GM13977 (cell line): ENCODE data around the gene BLVRB.

Source experiments
- DNase-seq: peaks from one replicate; pipeline ENCODE4 v3.0.0; 2012; ENCODE audit warnings: low spot score
- in situ Hi-C: fragments of 300-500 bp; cut with MboI; formaldehyde crosslinking; loops from one replicate; pipeline ENCODE4 v1.12.0; 2022; ENCODE audit warnings: low sequenced_read_pairs, low pct_unique_long_range_greater_than_20kb, mixed read lengths, inconsistent platforms; ENCODE audit not compliant: unreplicated experiment
- TF ChIP-seq, protein P1 (sequence below): IDR thresholded peaks from 2 replicates; pipeline ENCODE4 v1.5.1; 2012; ENCODE audit warnings: mild to moderate bottlenecking, control low read depth; ENCODE audit not compliant: insufficient read depth; ENCODE audit errors: extremely low read depth, missing control alignments

BLVRB gene

DNA sequence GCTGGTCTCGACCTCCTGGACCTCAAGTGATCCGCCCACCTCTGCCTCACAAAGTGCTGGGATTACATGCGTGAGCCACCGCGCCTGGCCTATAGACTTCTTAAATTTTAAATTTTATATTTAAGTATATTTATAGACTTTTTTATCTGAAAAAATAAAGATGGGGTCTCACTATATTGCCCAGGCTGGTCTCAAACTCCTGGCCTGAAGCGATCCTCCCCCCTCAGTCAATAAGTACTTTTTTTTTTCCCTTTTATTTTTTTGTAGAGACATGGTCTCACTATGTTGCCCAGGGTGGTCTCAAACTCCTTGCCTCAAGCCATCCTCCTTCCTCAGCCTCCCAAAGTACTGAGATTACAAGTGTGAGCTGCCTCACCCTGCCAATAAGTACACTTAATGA is 41.6 kb downstream of the BLVRB start:
- in situ Hi-C loops: no loop called here
- TF ChIP-seq, protein P1, sequence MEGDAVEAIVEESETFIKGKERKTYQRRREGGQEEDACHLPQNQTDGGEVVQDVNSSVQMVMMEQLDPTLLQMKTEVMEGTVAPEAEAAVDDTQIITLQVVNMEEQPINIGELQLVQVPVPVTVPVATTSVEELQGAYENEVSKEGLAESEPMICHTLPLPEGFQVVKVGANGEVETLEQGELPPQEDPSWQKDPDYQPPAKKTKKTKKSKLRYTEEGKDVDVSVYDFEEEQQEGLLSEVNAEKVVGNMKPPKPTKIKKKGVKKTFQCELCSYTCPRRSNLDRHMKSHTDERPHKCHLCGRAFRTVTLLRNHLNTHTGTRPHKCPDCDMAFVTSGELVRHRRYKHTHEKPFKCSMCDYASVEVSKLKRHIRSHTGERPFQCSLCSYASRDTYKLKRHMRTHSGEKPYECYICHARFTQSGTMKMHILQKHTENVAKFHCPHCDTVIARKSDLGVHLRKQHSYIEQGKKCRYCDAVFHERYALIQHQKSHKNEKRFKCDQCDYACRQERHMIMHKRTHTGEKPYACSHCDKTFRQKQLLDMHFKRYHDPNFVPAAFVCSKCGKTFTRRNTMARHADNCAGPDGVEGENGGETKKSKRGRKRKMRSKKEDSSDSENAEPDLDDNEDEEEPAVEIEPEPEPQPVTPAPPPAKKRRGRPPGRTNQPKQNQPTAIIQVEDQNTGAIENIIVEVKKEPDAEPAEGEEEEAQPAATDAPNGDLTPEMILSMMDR: peak; percentile 1
- DNase-seq: no peak

DNA sequence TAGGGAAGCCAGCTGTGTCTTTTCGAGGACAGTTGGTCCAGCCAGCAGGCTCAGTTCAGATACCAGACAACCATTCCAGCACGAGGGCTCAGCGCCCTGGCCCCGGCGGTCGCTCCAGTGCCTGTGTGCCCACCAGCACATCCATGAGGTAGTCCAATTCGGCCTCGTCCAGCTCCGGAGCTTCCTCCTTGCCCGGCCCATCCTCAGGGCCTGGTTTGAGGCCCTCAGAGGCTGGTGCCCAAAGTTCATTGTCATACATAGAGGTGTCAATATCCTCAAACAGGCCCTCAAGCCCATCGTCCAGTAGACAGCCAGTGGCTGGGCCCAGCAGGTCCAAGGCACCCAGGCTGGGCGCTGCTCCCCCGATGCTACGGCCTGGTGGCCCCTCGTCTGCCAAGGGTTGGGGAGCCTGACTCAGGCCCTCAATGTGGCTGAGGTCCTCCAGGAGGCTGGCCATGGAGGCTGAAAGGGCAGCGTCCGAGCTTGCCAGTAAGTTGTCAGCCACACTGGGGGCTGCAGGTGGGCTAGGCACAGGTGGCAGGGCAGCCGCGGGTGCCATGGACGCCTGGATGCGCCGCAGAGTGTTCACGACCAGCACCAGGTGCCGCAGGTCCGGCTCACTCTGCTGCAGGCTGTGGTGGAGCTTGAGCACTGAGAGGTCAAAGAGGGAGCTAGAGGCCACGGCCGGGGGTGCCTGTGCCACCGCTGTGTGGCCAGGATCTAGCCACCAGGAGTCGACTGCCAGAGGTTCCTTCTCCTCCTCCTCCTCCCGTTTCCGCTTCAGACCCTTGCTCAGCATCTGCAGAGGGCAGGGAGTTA is 42.6 kb downstream of the BLVRB start:
- in situ Hi-C loops: no loop called here
- TF ChIP-seq, protein P1: no peak
- no peak for DNase-seq

DNA sequence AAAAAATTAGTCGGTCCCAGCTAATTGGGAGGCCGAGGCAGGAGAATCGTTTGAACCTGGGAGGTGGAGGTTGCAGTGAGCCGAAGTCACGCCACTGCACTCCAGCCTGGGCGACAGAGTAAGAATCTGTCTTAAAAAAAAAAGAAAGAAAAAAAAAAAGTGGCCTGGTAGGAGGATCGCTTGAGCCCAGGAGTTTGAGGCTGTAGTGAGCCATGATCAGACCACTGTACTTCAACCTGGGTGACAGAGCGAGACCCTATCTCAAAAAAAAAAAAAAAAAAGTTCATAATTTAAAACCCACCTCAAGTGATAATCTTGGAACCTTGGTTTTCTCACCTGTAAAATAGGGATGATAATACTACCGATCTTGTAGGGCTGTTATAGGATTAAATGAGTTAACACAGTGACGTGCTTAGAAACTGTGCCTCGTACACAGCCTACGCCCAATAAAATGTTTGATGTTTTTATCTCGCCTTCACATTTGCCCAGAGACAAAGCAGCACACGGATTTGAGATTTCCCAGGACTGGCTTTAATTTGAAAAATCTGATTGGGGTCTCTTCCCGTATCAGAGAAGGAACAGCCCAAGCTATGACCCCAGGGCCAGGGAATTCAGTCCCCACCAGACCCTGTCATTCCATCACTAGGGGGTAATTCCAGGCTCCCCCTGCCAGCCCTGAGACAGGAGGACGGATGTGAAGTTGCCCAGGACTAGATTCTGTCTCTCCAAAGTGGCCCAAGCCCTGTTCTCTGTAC is 43.4 kb downstream of the BLVRB start:
- in situ Hi-C loops: no loop called here
- no peak for DNase-seq
- TF ChIP-seq, protein P1: no peak

DNA sequence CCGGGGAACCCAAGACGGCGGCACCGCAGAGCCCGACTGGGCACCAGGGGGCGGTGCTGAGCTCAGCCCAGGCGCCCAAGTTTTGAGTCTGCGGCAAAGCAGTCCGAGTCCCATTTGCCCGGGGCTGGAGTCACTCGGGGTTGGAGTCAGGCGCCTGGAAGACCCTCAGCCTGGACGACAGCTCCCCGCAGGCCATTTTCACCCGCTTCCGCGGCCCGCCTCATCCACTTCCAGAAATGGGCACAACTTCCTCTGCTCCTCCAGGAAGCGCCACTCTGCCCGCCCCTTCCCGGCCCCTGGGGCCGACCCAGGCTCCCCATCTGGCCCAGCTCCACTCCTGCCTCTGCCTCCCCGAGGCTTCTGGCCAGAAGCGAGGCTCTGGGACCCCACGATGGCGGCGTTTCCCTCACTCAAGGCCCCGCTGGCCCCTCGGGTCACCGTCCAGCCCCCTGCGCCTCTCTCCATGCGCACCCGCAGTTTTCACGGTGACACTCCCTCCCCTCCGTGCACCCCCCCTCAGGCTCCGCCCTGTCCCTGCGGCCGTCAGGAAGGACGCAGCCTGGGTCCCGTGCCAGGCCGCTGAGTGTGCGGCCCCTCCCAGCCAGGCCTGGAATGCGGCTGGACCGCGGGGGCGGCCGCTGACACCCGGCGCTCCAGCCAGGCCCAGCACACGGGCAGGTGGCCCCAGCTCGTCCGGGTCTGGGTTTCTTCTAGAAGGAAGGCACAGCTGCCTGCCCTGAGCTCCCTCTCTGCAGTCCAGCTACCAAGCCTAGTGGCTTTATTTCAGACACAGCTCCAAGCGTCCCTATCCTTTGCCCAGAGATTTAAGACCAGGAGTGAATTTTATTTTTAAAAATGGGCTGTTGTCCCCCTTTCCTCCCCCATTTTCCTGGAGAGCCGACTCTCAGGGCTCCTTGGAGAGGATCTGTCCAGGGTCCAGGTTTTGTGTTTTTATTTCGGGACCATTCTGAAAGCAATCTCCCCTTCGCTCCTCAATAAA is 44.5 kb downstream of the BLVRB start:
- peak; percentile 80 for DNase-seq
- in situ Hi-C loops: no loop called here
- TF ChIP-seq, protein P1: peak; percentile 89

DNA sequence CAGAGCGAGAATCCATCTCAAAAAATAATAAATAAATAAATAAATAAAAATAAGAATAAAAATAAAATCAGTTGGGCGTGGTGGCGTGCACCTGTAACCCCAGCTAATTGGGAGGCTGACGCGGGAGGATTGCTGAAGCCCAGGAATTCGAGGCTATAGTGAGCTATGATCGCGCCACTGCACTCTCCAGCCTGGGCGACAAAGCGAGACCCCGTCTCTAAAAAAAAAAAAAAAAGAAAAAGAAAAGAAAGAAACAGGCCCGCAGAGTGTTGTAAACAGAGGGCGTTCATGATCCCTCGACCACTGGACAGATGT is 45.1 kb downstream of the BLVRB start:
- no peak for DNase-seq
- in situ Hi-C loops: no loop called here
- TF ChIP-seq, protein P1: no peak

DNA sequence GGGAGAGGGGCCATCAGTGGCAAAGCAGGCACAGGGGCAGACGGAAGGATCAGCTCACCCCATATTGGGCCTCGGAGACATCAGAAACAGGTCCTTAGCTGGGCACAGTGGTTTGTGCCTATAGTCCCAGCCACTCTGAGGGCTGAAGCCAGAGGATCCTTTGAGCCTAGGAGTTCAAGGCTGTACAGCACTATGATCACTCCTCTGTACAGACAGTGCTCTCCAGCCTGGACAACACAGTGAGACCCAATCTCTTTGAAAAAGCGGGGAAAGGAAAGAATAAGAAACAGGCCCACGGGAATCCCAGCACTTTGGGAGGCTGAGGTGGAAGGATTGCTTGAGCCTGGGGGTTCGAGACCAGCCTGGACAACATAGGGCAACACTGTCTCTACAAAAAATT is 45.8 kb downstream of the BLVRB start:
- no peak for DNase-seq
- in situ Hi-C loops: no loop called here
- TF ChIP-seq, protein P1: no peak
